Measurements from ENCODE around the gene C17orf75.

Gene C17orf75

GRCh38 chr17:32289471-32290070 is 52.4 kb downstream of the C17orf75 start (continued):
- no peak for TF ChIP-seq PRDM2 (tag by site-specific recombination; IDR thresholded peaks at IDR 0.05; ENCODE audit: borderline replicate concordance)

- CTCF ChIA-PET, result interaction anchor here (0.9 kb wide), 1 partner anchor 11 kb away, joined by 3 read pairs; no protein-coding TSS in a partner anchor
- H3K4me3 ChIP-seq (ENCODE audit: low read depth, low read length), result no peak overlapping the region
- TF ChIP-seq RBAK (tag by site-specific recombination; IDR thresholded peaks at IDR 0.05) (no peak), ZNF146 (tag by site-specific recombination; IDR thresholded peaks at IDR 0.05) (no peak), ZBTB10 (tag by site-specific recombination; IDR thresholded peaks at IDR 0.05) (no peak), WT1 (tag by site-specific recombination; IDR thresholded peaks at IDR 0.05) (no peak), ZFP37 (tag by site-specific recombination; IDR thresholded peaks at IDR 0.05) (no peak), ZNF114 (tag by site-specific recombination; IDR thresholded peaks at IDR 0.05) (no peak)
- H3K4me1 ChIP-seq (ENCODE audit: control insufficient read depth, insufficient read depth, low read length), result no peaks in the 10 kb centered on the region
- H3K9me3 ChIP-seq (ENCODE audit: control insufficient read depth, insufficient read depth, low read depth, low read length), result no peaks in the 10 kb centered on the region
- H3K36me3 ChIP-seq (ENCODE audit: control insufficient read depth in 2 of 2, insufficient read depth in 1 of 2, low read length in 2 of 2), result peaks cover 0 to 3% of the 10 kb centered on the region in 2 experiments; a peak in 2 of 3 replicates
- no peak overlapping the region for H3K27ac ChIP-seq (ENCODE audit: extremely low read depth, low read depth, low read length)
- POLR2A ChIA-PET, result no interaction called here
Measured at GRCh38 chr17:32288615-32289014, 53.4 kb downstream of the C17orf75 start.

GRCh38 chr17:32287804-32288511 is 54.0 kb downstream of the C17orf75 start:
- POLR2A ChIA-PET, result interaction anchor here (0.5 kb wide), 1 partner anchor 9 kb away, joined by 6 read pairs; no protein-coding TSS in a partner anchor
- CTCF ChIA-PET, result interaction anchor here (0.9 to 2.1 kb wide), 5 partner anchors 9 to 174 kb away, joined by 3 to 7 read pairs (median 5); no protein-coding TSS in a partner anchor
- no peak overlapping the region for H3K27ac ChIP-seq (ENCODE audit: extremely low read depth, low read depth, low read length)
- no peaks in the 10 kb centered on the region for H3K4me1 ChIP-seq (ENCODE audit: control insufficient read depth, insufficient read depth, low read length)
- H3K4me3 ChIP-seq (ENCODE audit: low read depth, low read length), result no peak overlapping the region
- H3K36me3 ChIP-seq (ENCODE audit: control insufficient read depth in 2 of 2, insufficient read depth in 1 of 2, low read length in 2 of 2), result peaks cover 0 to 3% of the 10 kb centered on the region in 2 experiments; a peak in 2 of 3 replicates
- no peaks in the 10 kb centered on the region for H3K9me3 ChIP-seq (ENCODE audit: control insufficient read depth, insufficient read depth, low read depth, low read length)
- TF ChIP-seq ZNF830 (tag by site-specific recombination; IDR thresholded peaks at IDR 0.05; ENCODE audit: low read depth), result no peak
- no peak for TF ChIP-seq ZNF558 (tag by site-specific recombination; IDR thresholded peaks at IDR 0.05)
- TF ChIP-seq ZNF664 (tag by site-specific recombination; IDR thresholded peaks at IDR 0.05), result peak; percentile 95

Data from HEK293 (cell line).